ENCODE measurements around the gene BRIP1. TPM values are rescaled to one million over a fixed set of nuclear protein-coding genes. Genes with fewer than 3 reads are reported as not detected.
"Not testable (repeated sequence)": the region's sequence is repeated elsewhere in the genome, so short reads cannot be mapped to it uniquely, and the experiment has no call there.

The BRIP1 gene
- 0.11 TPM for total RNA-seq
- long read RNA-seq, partial matches to known transcripts, result 0 of 1 reads
- long read RNA-seq, other reads (novel, unspliced or antisense), result 1 of 1 reads

DNA sequence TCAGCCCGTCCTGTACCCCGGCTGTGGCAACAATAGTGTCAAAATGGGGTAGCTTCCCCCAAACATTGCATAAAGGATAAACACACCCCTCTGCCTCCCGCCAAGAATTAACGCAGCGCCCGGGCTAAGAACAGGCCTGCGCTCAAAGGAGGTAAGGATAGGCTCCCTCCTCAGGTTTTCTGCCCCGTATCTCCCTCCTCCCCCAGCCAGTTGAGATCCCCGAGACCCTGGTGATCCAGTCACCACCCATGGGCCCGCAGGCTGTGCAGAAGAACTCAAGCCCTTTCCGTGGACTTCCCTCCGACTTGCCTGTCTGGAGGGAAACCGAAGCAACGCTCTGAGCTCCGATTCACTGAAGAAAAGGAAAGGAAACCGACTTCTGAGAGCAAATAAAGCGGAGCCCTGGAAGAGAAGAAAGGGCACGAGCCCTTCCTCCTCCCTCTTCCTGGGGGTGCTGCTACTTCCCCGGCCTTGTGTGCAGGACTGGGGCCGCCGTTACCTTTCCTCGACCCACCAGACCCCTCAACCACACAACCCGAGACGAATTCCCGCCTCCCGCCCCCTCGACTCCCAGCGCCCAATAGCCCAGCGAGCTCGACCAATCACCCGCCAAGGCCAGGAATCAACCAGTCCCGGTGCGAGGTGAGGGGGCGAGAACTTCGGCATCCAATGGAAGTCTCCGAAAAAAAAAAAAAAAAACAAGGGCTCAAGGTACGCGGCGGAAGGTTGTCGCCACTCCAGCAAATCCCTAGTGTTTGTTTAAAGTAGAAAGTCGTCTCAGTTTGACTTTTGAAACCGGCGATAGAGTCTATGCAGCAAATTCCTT lies at the start of gene BRIP1:
BRIP1 (minus strand) TSS at position 554 of the 826 bp plus-strand sequence. CDS start 1,989 bp downstream, outside the sequence.
- intact Hi-C loops (cut with DNase I), result no loop called here

DNA sequence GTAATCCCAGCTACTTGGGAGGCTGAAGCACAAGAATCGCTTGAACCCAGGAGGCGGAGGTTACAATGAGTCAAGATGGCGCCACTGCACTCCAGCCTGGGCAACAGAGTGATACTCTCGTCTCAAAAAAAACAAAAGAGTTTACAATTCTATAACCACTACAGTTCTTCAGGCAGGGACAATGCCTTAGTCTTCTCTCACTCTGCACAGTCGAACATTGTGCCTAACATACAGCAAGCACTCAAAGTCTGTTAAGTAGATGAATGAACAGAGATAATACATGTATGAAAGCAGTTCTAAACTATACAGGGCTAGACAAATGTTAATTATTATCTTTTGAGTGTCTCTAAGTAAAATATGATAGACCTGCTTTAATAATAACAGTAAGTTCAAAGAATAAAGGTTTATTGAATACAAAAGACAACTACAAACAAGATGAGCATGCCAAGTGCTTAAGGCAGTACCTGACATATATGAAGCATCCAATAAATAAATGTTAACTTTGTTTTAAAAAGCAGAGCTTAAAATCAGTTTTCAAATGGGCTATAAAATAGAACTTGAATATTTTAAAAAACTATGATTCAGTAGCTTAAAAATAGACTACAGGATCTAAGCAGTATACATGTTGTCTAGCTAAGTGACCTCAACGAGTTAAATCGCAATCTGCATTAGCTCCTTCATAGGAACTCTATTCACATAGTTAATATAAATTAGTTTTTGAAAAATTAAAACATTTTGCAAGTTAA lies 45.1 kb upstream of the BRIP1 start:
- intact Hi-C loops (cut with DNase I), result no loop called here
- DNase-seq (ENCODE audit: low spot score), result no peak

More for the DNA sequence above, at the start of gene BRIP1:
- DNase-seq (ENCODE audit: low spot score), result peak; percentile 92

DNA sequence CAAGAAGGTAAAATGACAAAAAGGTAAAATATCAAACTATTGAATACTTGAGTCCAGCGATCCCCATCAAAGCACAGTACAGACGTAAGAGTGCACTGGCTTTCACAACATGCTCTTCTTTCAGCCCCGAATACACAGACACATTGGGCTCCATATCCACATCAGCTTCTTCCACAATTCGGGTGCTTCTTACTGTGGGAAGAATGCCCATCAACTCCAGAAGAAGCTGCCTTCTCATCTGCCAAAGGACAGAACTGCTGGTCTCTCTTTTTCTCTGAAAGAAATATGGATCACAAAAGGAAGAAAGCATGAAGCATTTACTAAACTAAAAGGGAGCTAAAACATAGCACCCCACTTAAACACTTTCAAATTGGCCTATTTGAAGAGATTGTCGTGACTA lies 44.0 kb upstream of the BRIP1 start:
- DNase-seq (ENCODE audit: low spot score), result no peak
- intact Hi-C loops (cut with DNase I), result no loop called here

DNA sequence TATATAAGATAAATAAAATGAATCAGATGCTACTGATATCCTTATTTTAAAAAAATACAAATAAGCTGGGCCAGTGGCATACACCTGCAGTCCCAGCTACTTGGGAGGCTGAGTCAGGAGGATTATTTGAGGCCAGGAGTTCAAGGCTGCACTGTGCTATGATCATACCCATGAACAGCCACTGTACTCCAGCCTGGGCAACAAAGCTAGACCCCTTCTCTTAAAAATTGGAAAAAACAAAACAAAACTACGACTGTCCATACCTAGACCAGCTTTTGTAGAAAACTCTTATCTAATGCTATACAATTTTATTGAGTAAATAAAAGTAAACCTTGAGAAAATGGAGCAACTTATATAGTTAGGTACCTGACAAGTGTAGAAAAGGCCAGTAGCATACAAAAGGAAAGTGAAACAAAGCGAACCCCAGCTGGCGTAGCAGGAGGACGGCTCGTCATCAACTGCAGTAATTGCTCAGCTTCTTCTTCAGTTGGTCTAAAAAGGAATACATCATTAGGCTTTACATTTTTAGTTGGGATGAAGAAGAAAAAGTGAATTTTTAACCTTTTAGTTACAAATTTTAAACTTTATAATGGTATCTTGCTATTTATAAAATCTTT lies 40.9 kb upstream of the BRIP1 start:
- no peak for DNase-seq (ENCODE audit: low spot score)
- intact Hi-C loops (cut with DNase I), result no loop called here

DNA sequence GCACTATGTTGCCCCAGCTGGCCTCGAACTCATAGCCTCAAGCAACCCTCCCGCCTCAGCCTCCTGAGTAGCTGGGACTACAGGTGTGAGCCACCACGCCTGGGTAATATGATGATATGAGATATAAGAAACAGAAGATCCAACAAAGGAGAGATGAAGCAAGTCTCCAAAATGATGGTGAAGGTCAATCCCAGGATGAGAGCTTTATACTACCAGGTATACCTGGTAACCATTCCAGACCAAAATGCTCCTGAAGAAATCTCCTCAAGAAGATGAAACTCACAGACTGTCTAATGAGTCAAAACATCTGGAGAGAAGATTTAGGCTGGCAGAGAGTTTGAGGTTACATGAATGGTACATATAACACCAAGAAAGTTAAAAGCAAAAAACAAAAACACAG lies 39.9 kb upstream of the BRIP1 start:
- intact Hi-C loops (cut with DNase I), result no loop called here
- DNase-seq (ENCODE audit: low spot score), result no peak

DNA sequence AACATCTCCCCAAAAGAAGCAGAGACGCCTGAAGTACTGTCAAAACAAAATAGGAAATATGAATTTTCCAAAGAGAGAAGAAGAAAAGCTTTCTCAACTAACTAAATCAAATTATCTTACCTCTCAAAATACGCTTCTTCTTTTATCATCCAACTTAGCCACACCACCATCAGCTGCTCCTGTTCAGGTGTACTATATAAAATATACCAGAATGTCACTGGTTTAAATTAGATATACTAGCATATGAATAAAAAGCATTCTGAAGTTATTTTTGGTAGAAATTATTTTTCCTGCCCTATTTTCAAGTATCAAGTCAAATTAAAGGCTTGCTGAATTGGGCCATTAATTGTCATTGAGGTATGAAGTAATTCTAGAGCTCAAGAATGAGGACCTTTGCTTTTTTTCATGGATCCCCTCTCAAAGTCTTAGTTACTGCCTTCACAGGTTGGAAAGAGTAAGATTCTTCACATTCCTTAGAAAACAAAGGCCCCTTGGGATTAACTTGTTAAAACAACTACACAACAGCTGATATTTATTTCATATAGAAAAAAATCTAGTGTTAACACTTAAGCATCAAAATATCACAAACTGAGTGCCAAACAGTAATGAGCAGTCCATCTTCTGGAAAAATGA lies 34.3 kb upstream of the BRIP1 start:
- DNase-seq (ENCODE audit: low spot score), result no peak
- intact Hi-C loops (cut with DNase I), result no loop called here

DNA sequence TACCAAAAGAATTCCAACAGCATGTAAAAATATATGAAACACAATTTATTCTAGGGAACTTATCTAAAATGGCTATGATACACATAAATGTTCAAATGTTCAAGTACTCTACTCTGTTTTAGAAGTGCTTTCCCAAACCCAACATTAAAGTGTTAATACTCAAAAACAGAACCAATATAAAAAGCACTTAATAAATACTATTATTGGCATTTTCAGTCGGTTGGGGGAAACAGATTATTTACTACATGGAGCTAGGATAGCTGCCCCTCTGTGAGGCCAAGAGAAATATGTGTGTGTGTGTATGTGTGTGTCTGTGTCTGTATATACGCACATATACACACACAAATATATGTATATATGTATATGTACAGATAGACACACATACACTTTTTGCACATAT lies 32.1 kb upstream of the BRIP1 start:
- intact Hi-C loops (cut with DNase I), result no loop called here
- no peak for DNase-seq (ENCODE audit: low spot score)

DNA sequence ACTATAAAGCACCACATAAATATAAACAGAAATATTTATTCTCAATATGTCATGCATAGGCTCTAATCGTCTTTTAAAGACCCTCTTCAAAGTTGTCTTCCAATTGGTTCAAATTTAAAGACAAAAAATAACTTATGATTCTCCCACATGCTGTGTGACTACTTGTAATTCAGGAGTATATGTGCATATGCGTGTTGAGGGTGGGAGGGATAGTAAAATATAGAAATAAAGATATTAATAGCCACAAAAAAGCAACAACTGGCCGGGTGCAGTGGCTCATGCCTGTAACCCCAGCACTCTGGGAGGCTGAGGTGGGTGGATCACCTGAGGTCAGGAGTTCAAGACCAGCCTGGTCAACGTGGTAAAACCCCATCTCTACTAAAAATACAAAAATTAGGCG lies 31.0 kb upstream of the BRIP1 start:
- intact Hi-C loops (cut with DNase I); DNase-seq (ENCODE audit: low spot score): not testable (repeated sequence)

DNA sequence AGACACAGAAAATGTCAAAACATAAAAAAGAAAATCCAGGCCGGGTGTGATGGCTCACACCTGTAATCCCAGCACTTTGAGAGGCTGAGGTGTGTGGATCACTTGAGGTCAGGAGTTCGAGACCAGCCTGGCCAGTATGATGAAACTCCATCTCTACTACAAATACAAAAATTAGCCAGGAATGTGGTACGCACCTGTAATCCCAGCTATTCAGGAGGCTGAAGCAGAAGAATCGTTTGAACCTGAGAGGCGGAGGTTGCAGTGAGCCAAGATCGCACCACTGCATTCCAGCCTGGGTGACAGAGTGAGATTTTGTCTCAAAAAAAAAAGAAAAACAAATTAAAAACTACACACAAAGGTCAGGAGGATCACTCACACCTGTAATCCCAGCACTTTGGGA lies 24.4 kb upstream of the BRIP1 start:
- DNase-seq (ENCODE audit: low spot score); intact Hi-C loops (cut with DNase I): not testable (repeated sequence)

DNA sequence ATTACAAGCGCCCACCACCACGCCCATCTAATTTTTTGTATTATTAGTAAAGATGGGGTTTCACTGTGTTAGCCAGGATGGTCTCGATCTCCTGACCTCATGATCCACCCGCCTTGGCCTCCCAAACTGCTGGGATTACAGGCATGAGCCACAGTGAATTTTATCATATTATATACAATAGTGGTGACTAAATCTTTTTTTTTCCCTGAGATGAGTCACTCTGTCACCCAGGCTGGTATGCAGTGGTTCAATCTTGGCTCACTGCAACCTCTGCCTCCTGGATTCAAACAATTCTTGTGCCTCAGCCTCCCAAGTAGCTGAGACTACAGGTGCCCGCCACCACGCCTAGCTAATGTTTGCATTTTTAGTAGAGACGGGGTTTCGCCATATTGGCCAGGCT lies 22.5 kb upstream of the BRIP1 start:
- DNase-seq (ENCODE audit: low spot score); intact Hi-C loops (cut with DNase I): not testable (repeated sequence)

DNA sequence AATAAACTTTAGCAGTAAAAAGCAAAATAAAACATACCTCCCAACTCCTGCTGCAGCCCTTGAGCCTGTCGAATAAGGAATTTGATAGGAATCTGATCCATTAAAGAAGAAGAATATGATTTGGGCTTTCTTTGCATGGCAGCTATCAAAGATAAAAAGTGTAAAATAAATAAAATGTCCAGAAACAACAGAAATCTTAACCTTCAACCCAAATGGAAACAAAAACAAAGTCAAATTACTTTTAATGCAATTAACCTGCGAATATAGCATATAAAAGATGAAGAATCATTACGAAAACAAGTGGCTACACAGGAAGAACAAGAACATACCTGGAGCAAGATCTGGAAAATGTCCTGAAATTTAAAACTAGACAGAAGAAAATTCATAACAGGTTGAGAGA lies 21.5 kb upstream of the BRIP1 start:
- DNase-seq (ENCODE audit: low spot score), result no peak
- intact Hi-C loops (cut with DNase I), result no loop called here

DNA sequence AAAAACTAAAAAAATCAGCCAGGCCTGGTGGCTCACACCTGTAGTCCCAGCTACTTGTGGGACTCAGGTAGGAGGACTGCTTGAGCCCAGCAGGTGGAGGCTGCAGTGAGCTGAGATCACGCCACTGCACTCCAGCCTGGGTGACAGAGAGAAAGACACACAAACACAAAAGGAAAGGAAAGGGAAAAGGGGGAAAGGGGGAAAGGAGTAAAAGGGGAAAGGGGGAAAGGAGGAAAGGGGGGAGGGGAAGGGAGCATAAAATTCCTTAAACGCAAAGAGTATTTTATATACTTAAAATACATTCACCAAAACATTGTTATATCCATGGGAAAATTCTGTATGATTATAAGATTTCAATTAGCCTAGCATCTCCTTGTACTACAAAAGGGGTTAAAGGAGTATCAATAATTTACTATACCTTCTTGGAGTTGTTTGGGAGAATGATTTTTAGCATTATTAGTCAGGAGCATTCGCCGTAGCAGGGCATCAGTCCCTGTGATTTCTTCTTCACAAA lies 17.3 kb upstream of the BRIP1 start:
- intact Hi-C loops (cut with DNase I), result no loop called here
- DNase-seq (ENCODE audit: low spot score), result no peak

DNA sequence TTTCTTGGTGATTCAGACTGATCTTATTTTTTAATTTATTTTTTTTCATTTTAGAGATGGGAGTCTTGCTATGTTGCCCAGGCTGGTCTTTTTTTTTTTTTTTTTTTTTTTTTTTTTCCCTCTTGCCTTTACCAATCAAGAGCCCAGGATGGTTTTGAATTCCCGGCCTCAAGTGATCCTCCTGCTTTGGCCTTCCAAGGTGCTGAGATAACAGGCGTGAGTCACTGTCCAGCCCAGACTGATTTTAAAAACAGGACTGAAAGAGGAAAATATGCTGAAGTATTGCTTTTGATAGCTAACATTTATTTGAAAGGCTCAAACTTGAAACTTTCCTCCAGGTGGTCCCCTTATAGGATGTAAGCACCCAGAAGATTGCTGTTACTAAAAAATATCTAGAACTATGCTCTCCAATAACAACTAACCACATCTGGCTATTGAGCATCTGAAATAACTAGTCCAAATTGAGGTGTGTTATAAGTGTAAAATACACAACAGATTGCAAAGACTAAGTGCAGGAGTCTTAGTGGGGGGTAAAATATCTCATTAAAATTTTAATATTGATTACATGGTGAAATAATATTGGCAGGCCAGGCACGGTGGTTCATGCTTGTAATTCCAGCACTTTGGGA lies 15.8 kb upstream of the BRIP1 start:
- intact Hi-C loops (cut with DNase I), result no loop called here
- DNase-seq (ENCODE audit: low spot score), result no peak

DNA sequence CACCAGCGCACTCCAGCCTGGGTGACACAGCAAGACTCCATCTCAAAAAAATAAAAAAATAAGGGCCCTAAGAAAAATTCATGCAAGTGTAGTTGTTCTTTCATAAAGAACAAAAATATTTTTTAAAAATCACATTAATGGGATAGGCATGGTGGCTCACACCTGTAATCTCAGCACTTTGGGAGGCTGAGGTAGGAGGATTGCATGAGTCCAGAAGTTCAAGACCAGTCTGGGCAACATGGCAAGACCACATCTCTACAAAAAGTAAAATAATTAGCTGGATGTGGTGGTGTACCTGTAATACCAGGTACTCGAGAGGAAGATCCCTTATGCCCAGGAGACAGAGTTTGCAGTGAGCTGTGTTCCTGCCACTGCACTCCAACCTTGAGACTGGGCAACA lies 15.2 kb upstream of the BRIP1 start:
- DNase-seq (ENCODE audit: low spot score), result no peak
- intact Hi-C loops (cut with DNase I), result no loop called here

DNA sequence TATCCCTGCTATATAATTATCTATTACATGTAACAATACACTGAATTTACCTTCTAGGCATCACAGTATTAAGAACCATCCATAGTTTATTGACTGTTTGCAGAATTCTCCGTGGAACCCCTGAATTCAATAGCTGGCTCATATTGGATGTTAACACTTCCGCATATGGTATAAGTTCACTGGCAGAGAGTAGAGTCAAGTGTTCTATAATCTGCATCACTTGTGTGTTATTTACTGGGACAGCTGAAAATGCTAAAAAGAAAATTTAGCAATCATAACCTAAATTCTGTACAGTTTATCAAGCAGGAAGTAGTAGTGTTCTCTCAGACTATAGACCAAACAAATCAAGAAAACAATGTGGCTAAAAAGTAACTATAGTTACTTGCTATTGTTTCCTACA lies 14.5 kb upstream of the BRIP1 start:
- no peak for DNase-seq (ENCODE audit: low spot score)

DNA sequence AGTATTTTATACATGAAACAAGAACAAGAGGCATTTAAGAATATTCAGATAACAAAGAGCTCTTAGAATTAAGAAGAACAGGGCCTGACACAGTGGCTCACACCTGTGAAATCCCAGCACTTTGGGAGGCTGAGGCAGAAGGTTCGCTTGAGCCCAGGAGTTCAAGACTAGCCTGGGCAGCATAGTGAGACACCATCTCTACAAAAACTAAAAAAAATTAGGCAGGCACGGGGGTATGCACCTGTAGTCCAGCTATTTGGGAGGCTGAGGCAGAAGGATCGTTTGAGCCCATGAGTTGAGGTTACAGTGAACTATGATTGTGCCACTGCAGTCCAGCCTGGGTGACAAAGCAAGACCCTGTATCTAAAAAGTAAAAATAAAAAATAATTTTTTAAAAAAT lies 12.5 kb upstream of the BRIP1 start:
- no peak for DNase-seq (ENCODE audit: low spot score)
- intact Hi-C loops (cut with DNase I), result no loop called here

More for the DNA sequence above, 14.5 kb upstream of the BRIP1 start:
- intact Hi-C loops (cut with DNase I), result no loop called here

DNA sequence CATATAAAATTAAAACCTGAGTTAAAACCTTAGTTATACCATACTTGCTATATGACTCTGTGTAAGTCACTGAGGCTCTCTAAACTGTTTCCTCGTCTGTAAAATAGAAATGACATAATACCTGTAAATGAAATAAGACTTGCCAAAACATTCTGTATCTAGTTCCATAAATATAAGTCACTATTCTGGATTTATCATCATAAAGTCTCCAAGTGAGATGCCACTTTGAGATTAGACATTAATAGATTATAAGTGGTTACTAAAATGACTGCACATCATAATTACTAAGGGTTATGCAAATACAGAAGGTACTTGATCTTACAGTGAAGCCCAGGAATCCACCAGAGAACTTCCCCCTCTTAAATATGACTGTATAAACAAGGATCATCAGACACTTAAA lies 12.0 kb upstream of the BRIP1 start:
- intact Hi-C loops (cut with DNase I), result no loop called here
- DNase-seq (ENCODE audit: low spot score), result no peak

DNA sequence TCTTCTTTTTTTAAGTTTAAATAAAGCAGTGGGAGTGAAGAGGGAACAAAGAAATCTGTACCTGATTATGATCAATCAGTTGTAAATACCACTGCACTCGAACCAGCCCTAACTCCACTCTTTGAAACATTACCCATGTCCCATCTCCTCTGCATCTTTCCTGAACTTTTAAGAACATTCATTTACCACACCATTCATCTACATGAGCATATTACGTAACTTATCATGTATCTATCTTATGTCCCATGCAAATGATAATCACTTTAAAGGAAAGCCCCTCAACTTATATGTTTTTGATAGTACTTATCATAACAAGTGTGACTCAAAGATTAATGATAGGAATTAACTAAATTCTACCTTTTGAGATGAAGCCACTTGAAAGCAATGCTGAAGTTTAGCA lies 10.7 kb upstream of the BRIP1 start:
- no peak for DNase-seq (ENCODE audit: low spot score)
- intact Hi-C loops (cut with DNase I), result no loop called here

DNA sequence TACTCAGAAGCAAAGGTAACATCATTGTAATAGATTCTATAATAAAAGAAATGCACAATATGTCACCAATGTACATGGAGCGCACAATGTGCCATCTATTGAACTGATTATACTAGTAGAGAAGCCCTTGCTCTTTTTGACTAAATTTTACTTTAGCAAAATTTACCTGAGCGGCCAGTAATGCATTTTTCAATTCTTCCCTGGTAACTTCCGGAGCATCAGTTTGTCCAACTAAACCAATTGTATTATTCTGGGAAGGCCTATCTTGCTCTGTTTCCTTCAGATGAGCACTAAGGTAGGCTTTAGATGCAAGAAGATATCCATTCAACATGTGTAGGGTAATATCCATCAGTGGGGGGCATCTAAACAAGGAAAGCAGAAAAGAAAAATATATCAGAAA lies 8.8 kb upstream of the BRIP1 start:
- intact Hi-C loops (cut with DNase I), result no loop called here
- no peak for DNase-seq (ENCODE audit: low spot score)
